Measurements from ENCODE around the gene GTPBP2.

- TF ChIP-seq FOXK2 (IDR thresholded peaks at IDR 0.05) = no peak
- no peak for TF ChIP-seq FOXM1 (IDR thresholded peaks at IDR 0.05; ENCODE audit: borderline replicate concordance)
- no peak for TF ChIP-seq HDGF (IDR thresholded peaks at IDR 0.05; ENCODE audit: borderline replicate concordance)
- TF ChIP-seq ARNT (IDR thresholded peaks at IDR 0.05) = no peak
- no peak for TF ChIP-seq SP1 (IDR thresholded peaks at IDR 0.05)
- no peak for TF ChIP-seq SUZ12 (IDR thresholded peaks at IDR 0.05)
Measured at GRCh38 chr6:43600595-43600994, 28.5 kb downstream of the GTPBP2 start.

Measured in HEK293T (cell line).